ENCODE data around the gene CPXM1. TPM values are rescaled to one million over a fixed set of nuclear protein-coding genes. Genes with fewer than 3 reads are reported as not detected.

Gene CPXM1
- total and polyA plus RNA-seq, 2 donors (not counting 3 experiments of a cell fraction or from before 2014, with no cell fraction given): 18.9 to 20.3 TPM

- Histone ChIP-seq H3K79me2 (ENCODE audit: control insufficient read depth, insufficient read depth, low read length) (no peaks in the 10 kb centered on the region), H3K4me2 (ENCODE audit: insufficient read depth, low read length) (no peak overlapping the region), H3K9me1 (replicated peaks; ENCODE audit: control insufficient read depth, extremely low read depth, insufficient read depth, low read length) (no peaks in the 10 kb centered on the region), H3K9me3 (replicated peaks; ENCODE audit: control insufficient read depth, insufficient read depth, low read length) (no peaks in the 10 kb centered on the region), H3K4me1 (ENCODE audit: control insufficient read depth, extremely low read depth, insufficient read depth, low read length) (no peaks in the 10 kb centered on the region), H4K20me1 (replicated peaks; ENCODE audit: control insufficient read depth, extremely low read depth, insufficient read depth, low read length) (no peaks in the 10 kb centered on the region), H3K9ac (replicated peaks; ENCODE audit: extremely low read depth, insufficient read depth, low read length) (no peak overlapping the region), H3K36me3 (ENCODE audit: control insufficient read depth in 2 of 2, extremely low read depth in 1 of 2, insufficient read depth in 2 of 2, low read length in 2 of 2) (no peaks in the 10 kb centered on the region), H2AFZ (ENCODE audit: low read depth, low read length) (no peak overlapping the region), H3K27me3 (ENCODE audit: control insufficient read depth in 2 of 2, insufficient read depth in 2 of 2, low read length in 2 of 2) (peaks cover 22 to 34% of the 10 kb centered on the region in 2 experiments), H3K27ac (ENCODE audit: insufficient read depth, low read depth, low read length) (no peak overlapping the region), H3K4me3 (replicated peaks in 1 of 3; ENCODE audit: insufficient read depth in 1 of 3, low read depth in 1 of 3, low read length in 3 of 3) (no peak overlapping the region)
- dilution Hi-C loops (cut with MboI; ENCODE audit: extremely low pct_ligation_motif_present, low sequenced_read_pairs): no loop called here
- CTCF ChIA-PET: interaction anchor here (1.8 to 1.9 kb wide), 3 partner anchors 52 to 59 kb away, joined by 9 to 23 read pairs (median 15); partner anchors contain the start of gene EBF4
- POLR2A ChIA-PET: no interaction called here
- DNase-seq (ENCODE audit: low read depth, low spot score) (no peak), FAIRE-seq (no peak)
- TF ChIP-seq POLR2AphosphoS5 (IDR thresholded peaks at IDR 0.05; ENCODE audit: insufficient read depth, low read depth, low read length) (no peak), GATA2 (IDR thresholded peaks at IDR 0.05; ENCODE audit: insufficient read depth, insufficient read length, low read depth, low read length) (no peak), MYC (IDR thresholded peaks at IDR 0.05; ENCODE audit: low read depth, low read length) (no peak), MAX (IDR thresholded peaks at IDR 0.05; ENCODE audit: insufficient read depth, insufficient read length) (no peak), FOS (IDR thresholded peaks at IDR 0.05; ENCODE audit: borderline replicate concordance, insufficient read depth, low read length) (no peak), CTCF (IDR thresholded peaks at IDR 0.05; ENCODE audit: extremely low read depth in 1 of 2, insufficient read depth in 1 of 2, low read depth in 1 of 2, low read length in 2 of 2) (no peak), POLR2A (IDR thresholded peaks at IDR 0.05; ENCODE audit: low read depth, low read length) (no peak), JUN (IDR thresholded peaks at IDR 0.05; ENCODE audit: borderline replicate concordance, insufficient read depth, insufficient read length, low read depth) (no peak), EZH2 (IDR thresholded peaks at IDR 0.05; ENCODE audit: borderline replicate concordance, low read depth, low read length, severe bottlenecking) (no peak)
- no TSS peak for BruUV-seq (replicated peaks)
- intact Hi-C loops (cut with micrococcal nuclease): no loop called here
These were observed 55.1 kb downstream of the CPXM1 start for GRCh38 chr20:2745060-2745910.

Other genes starting within 250 kb of the CPXM1 start
- gene NOP56, start 148.0 kb downstream of the CPXM1 start, total RNA-seq: 305 and 329 TPM in 2 replicates
- gene NOP56, start 148.0 kb downstream of the CPXM1 start, polyA plus RNA-seq: 145 and 151 TPM in 2 replicates
- gene IDH3B, start 136.4 kb downstream of the CPXM1 start, total RNA-seq: 86.9 and 87.9 TPM in 2 replicates
- 168 and 177 TPM in 2 replicates for gene IDH3B, start 136.4 kb downstream of the CPXM1 start, polyA plus RNA-seq
- 3.0 and 3.4 TPM in 2 replicates for gene EBF4, start 107.8 kb downstream of the CPXM1 start, total RNA-seq
- 2.5 and 2.7 TPM in 2 replicates for gene EBF4, start 107.8 kb downstream of the CPXM1 start, polyA plus RNA-seq
- not detected in 2 replicates for gene C20orf141, start 14.4 kb upstream of the CPXM1 start, total RNA-seq
- not detected in 2 replicates for gene C20orf141, start 14.4 kb upstream of the CPXM1 start, polyA plus RNA-seq
- not detected in 2 replicates for gene TMEM239, start 15.7 kb upstream of the CPXM1 start, total RNA-seq
- gene TMEM239, start 15.7 kb upstream of the CPXM1 start, polyA plus RNA-seq: not detected in 2 replicates
- 18.7 and 20.1 TPM in 2 replicates for gene PCED1A, start 40.0 kb upstream of the CPXM1 start, total RNA-seq
- gene PCED1A, start 40.0 kb upstream of the CPXM1 start, polyA plus RNA-seq: 32.0 and 37.6 TPM in 2 replicates
- 35.8 and 42.3 TPM in 2 replicates for gene VPS16, start 40.1 kb upstream of the CPXM1 start, total RNA-seq
- gene VPS16, start 40.1 kb upstream of the CPXM1 start, polyA plus RNA-seq: 37.6 and 37.8 TPM in 2 replicates
- 52.2 and 53.4 TPM in 2 replicates for gene PTPRA, start 72.9 kb upstream of the CPXM1 start, total RNA-seq
- gene PTPRA, start 72.9 kb upstream of the CPXM1 start, polyA plus RNA-seq: 37.7 and 43.2 TPM in 2 replicates
- gene GNRH2, start 243.0 kb upstream of the CPXM1 start, total RNA-seq: 1.7 and 1.9 TPM in 2 replicates
- gene GNRH2, start 243.0 kb upstream of the CPXM1 start, polyA plus RNA-seq: 0.13 TPM in 1 of 2 replicates, not detected in the other
- gene MRPS26, start 245.4 kb upstream of the CPXM1 start, total RNA-seq: 41.2 and 43.9 TPM in 2 replicates
- gene MRPS26, start 245.4 kb upstream of the CPXM1 start, polyA plus RNA-seq: 41.0 and 48.7 TPM in 2 replicates

Measured in endothelial cell of umbilical vein (primary cell).